Brain pericyte (primary cell): Measurements from ENCODE around the gene TGFB3.
A peak's percentile ranks its signal among the peaks of the same experiment; 100 is the strongest.
"Not testable (repeated sequence)": the region's sequence is repeated elsewhere in the genome, so short reads cannot be mapped to it uniquely, and the experiment has no call there.

Source experiments
- DNase-seq: peaks from one replicate; pipeline ENCODE4 v3.0.0-alpha.2; 2012; ENCODE audit warnings: low read depth, low spot score

TGFB3 gene

GRCh38 chr14:75981426-75982265, at the start of gene TGFB3:
TGFB3 (minus strand) TSS chr14:75981995; CDS start chr14:75980893, 1,102 bp downstream.
- peak; percentile 76 for DNase-seq

- no peak for DNase-seq
These were observed 42.6 kb upstream of the TGFB3 start for GRCh38 chr14:76024211-76024907.

- no peak for DNase-seq
These were observed 42.0 kb upstream of the TGFB3 start for GRCh38 chr14:76023757-76024156.

DNA sequence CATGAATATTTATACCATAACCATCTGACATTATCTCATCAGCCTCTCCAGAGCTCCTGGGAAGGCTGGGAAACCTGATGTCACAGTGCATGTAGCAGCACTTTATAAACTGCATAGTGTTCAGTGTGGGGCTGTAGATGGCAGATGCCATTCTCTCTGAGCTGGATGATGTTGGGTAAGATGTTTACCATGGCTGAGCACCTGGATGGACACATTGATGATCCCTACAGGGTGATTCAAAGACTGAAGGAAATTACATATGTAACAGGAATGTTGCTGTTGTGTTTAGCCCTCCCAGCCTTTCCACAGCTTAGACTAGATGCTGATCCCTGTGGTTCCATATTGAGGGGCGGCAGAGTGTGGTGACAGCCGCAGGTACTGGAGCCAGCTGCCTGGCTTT, 41.2 kb upstream of the TGFB3 start:
- no peak for DNase-seq

DNA sequence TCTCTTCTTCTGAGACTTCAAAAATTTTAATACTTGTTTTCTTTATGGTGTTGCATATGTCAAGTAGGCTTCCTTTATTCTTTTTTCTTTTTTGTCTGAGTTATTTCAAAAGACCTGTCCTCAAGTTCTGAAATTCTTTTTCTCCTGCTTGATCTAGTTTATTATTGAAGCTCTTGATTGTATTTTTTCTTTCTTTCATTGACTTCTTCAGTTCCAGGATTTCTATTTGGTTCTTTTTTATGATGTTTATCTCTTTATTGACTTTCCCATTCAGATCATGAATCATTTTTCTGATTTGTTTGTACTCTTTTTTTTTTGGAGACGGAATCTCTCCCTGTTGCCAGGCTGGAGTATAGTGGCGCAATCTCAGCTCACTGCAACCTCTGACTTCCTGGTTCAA, 37.9 kb upstream of the TGFB3 start:
- no peak for DNase-seq

DNA sequence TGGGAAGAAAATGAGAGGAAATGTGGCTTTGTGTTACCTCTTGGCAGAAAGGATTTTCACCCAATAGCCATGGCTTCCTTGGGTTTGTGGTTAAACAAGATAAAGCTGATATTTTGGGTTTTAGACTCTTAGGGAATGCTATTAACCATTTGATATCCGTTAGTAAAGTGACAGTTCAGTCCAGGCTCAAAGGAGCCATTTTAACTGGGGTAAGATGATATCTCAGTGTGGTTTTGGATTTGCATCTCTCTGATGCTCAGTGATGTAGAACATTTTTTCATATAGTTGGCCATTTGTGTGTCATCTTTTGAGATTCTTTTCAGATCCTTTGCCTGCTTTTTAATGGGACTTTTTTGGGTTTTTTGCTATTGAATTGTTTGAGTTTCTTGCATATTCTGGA, 33.9 kb upstream of the TGFB3 start:
- DNase-seq: no peak

GRCh38 chr14:76015191-76015590, 33.4 kb upstream of the TGFB3 start:
- DNase-seq: no peak

GRCh38 chr14:76012354-76012753, 30.6 kb upstream of the TGFB3 start:
- DNase-seq: no peak

DNA sequence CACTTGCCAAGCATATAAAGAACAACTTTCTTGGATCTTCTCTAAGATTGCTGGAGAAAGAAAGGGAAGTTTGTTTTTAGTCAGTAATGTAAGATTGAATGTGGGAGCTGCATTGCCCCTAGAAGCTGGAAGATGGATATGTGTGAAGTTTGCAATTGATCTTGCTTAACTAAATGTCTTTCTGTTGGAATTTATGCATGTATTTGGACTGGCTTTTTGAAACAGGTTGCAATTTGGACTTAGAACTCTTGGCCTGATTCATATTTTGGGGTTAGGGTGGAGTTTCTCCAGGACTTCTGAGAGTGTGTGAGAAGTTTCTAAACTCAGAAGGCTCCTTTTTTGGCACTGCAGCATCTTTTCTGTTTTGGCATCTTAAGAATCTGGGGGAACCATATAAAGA, 30.1 kb upstream of the TGFB3 start:
- no peak for DNase-seq

GRCh38 chr14:76009627-76010026, 27.8 kb upstream of the TGFB3 start:
- DNase-seq: not testable (repeated sequence)

- DNase-seq: no peak
These were observed 26.1 kb upstream of the TGFB3 start for GRCh38 chr14:76007852-76008251.

GRCh38 chr14:76007379-76007778, 25.6 kb upstream of the TGFB3 start:
- DNase-seq: no peak

DNA sequence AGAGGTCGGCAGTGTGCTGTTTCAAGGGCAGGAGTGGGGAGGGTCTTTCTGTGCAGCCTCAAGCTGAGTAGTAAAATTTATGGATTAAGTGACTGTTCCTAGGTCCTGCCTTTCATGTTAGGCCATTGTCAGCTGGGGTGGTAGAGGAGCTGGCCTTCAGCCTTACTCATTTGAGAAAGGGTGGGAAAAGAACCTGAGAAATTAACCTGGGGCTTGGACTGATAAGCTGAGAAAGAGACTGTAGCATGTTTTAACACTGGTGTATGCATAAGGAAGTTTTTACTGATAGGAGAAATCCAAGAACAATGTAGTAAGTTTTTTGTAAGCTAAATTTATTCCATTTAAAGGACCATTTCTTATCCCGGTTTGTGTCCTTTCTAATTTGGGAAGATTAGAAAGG, 24.5 kb upstream of the TGFB3 start:
- no peak for DNase-seq

GRCh38 chr14:76002383-76002782, 20.6 kb upstream of the TGFB3 start:
- no peak for DNase-seq

- no peak for DNase-seq
These were observed 17.9 kb upstream of the TGFB3 start for GRCh38 chr14:75999511-76000190.

DNA sequence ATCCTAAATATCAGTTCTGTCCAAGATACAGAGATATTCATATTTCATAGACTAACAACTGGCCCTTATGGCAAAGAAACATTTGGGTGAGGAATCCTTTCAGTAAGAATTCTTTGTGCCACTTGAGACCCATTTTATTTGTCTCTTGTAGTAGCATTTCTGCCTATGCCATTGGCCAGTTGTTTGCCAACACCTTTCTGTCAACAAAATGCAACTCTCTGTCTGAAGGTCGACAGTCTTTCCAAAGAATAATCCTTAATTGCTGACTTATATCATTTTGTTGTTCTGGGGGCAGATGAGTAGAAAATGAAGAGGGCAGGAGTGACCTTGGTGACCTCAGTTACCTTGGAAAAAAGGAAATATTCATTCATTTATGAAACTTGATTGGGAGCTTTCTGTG, 14.7 kb upstream of the TGFB3 start:
- DNase-seq: no peak

GRCh38 chr14:75995372-75996041, 13.7 kb upstream of the TGFB3 start:
- no peak for DNase-seq

DNA sequence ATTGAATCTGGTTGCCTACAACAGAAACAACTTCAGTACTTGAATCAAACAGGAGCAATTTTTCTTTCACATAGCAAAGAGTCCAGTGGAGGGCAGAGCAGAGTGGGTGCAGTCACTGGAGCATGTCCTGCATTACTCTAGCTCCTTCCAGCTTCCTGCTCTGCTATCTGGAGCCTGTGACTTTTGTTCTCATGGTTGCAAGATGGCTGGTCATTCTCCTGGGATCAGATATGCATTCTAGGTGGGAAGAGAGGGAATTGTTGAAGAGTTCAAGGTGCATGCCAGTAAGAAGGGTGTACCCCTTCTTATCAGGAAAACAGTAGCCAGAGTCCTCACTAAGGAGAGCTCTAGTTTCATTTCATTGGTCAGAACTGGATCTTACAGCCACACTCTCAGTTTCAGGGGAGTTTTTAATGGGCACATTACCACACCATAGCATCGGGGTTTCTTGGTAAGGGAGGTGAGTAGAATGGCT, 11.8 kb upstream of the TGFB3 start:
- no peak for DNase-seq

GRCh38 chr14:75991753-75992152, 10.0 kb upstream of the TGFB3 start:
- DNase-seq: no peak

DNA sequence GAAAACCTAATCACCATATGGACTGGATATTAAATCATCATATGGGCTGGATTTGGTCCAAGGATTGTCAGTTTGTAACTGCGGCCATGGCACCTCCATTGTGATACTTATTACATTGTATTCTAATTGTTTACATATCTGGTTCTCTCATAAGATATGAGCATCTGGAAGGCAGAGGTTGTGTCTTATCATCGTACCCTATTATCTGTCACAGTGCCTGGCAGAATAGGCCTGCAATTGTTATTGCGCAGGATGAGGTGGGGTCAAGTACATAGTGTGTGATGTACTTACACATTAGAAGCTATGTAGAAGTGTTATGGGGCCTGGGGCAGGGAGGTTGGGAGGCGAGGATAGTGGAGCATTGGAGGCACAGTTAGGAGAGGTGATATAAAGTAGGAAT, 8.5 kb upstream of the TGFB3 start:
- no peak for DNase-seq

DNA sequence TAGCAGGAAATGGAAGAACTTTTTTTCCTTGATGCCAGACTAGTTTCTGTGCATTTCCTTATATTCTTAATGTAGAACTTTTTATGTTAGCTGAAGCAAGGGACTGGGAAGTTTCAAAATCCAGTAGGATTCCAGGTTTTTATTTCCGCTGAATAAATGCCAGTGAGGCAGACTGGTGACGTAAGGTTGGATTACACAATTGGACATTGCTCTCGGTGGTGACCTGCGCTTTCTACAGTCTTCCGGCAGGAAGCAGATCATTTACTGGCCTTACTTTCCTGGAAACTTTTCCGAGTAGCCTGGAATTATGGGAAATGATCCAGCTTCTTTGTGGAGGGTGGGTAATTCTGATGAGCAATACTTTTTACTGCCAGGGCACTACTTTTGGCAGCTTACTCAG, 7.3 kb upstream of the TGFB3 start:
- no peak for DNase-seq
